ENCODE data around the gene ZNF850. TPM values are rescaled to one million over a fixed set of nuclear protein-coding genes. Genes with fewer than 3 reads are reported as not detected.

Gene ZNF850
- total and polyA plus RNA-seq, 2 donors = 0.78 to 1.7 TPM

DNA sequence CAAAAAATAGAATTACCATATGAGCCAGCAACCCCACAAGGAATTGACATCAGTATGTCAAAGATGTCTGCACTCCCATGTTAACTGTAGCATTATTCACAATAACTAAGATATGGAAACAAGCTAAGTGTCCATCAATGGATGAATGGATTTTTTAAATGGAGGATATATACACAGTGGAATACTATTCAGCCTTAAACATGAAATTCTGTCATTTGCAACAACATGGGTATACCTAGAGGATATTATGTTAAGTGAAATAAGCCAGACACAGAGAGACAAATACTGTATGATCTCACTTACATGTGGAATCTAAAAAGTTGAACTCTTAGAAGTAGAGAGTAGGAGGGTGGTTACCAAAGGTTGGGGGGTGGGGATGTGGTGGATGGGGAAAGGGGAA is 93.2 kb downstream of the ZNF850 start:
- no peak for DNase-seq (ENCODE audit: low read depth in 6 of 9, low spot score in 9 of 9)
- H3K27ac ChIP-seq (ENCODE audit: low read depth in 1 of 2, low read length in 1 of 2) = no peak overlapping the region
- no peaks in the 10 kb centered on the region for H3K4me1 ChIP-seq (ENCODE audit: control insufficient read depth in 2 of 2, insufficient read depth in 2 of 2, low read length in 2 of 2)
- H3K27me3 ChIP-seq (ENCODE audit: control insufficient read depth in 2 of 2, insufficient read depth in 1 of 2, low read length in 1 of 2) = no peaks in the 10 kb centered on the region
- H3K9me3 ChIP-seq (ENCODE audit: control insufficient read depth in 2 of 2, insufficient read depth in 1 of 2, low read length in 1 of 2) = peaks cover 3 to 5% of the 10 kb centered on the region in 2 donors
- no peak overlapping the region for H3K4me3 ChIP-seq (ENCODE audit: low read length in 2 of 2)
- no peaks in the 10 kb centered on the region for H3K36me3 ChIP-seq (ENCODE audit: control insufficient read depth in 2 of 2, insufficient read depth in 2 of 2, low read length in 1 of 2)

DNA sequence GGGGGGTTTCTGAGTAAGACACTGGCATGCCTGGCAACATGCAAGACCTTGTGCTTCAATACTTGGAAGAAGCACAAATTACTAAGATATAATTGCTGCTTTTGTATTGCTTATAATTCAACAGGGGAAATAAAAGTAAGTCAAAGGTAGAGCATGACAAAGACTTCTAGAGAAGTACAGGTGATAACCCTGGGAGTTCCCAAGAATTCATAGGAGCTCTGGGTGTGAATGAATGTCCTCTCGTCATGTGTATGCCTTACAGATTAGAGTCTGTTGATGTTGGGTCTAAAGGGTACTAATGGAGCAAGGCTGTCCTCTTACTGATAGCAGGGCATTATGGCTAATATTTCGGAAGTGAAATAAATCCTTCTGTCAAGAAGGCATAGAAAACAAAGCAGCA is 98.4 kb downstream of the ZNF850 start:
- Histone ChIP-seq H3K9me3 (ENCODE audit: control insufficient read depth in 2 of 2, insufficient read depth in 1 of 2, low read length in 1 of 2) (peaks cover 3 to 5% of the 10 kb centered on the region in 2 donors), H3K4me1 (ENCODE audit: control insufficient read depth in 2 of 2, insufficient read depth in 2 of 2, low read length in 2 of 2) (no peaks in the 10 kb centered on the region), H3K27me3 (ENCODE audit: control insufficient read depth in 2 of 2, insufficient read depth in 1 of 2, low read length in 1 of 2) (no peaks in the 10 kb centered on the region), H3K4me3 (ENCODE audit: low read length in 2 of 2) (no peak overlapping the region), H3K27ac (ENCODE audit: low read depth in 1 of 2, low read length in 1 of 2) (no peak overlapping the region), H3K36me3 (ENCODE audit: control insufficient read depth in 2 of 2, insufficient read depth in 2 of 2, low read length in 1 of 2) (peaks cover 0 to 7% of the 10 kb centered on the region in 2 donors)
- 98% methylated on average over 2 of the region's 2 CpGs for WGBS
- DNase-seq (ENCODE audit: low read depth in 6 of 9, low spot score in 9 of 9) = no peak

DNA sequence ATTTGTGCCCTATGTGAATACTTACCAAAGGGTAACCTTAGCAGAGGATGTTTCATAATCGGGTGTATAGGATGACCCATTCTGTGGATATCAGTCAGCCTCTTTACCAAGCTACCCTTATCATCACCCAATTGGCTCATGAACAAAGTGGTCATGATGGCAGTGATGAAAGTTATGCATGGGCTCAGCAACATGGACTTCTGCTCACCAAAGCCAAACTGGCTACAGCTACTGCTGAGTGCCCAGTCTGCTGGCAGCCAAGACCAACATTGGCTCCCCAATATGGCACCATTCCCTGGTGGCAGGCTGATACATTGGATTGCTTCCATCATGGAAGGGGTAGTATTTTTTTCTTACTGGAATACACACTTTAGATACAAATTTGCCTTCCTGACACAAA is 100.2 kb downstream of the ZNF850 start:
- Histone ChIP-seq H3K27me3 (ENCODE audit: control insufficient read depth in 2 of 2, insufficient read depth in 1 of 2, low read length in 1 of 2) (no peaks in the 10 kb centered on the region), H3K9me3 (ENCODE audit: control insufficient read depth in 2 of 2, insufficient read depth in 1 of 2, low read length in 1 of 2) (peaks cover 2 to 7% of the 10 kb centered on the region in 2 donors), H3K27ac (ENCODE audit: low read depth in 1 of 2, low read length in 1 of 2) (no peak overlapping the region), H3K36me3 (ENCODE audit: control insufficient read depth in 2 of 2, insufficient read depth in 2 of 2, low read length in 1 of 2) (peaks cover 0 to 7% of the 10 kb centered on the region in 2 donors), H3K4me3 (ENCODE audit: low read length in 2 of 2) (no peak overlapping the region), H3K4me1 (ENCODE audit: control insufficient read depth in 2 of 2, insufficient read depth in 2 of 2, low read length in 2 of 2) (peaks cover 0 to 5% of the 10 kb centered on the region in 2 donors)
- DNase-seq (ENCODE audit: low read depth in 6 of 9, low spot score in 9 of 9) = no peak
- WGBS = 97% methylated on average over 1 of the region's 1 CpG

DNA sequence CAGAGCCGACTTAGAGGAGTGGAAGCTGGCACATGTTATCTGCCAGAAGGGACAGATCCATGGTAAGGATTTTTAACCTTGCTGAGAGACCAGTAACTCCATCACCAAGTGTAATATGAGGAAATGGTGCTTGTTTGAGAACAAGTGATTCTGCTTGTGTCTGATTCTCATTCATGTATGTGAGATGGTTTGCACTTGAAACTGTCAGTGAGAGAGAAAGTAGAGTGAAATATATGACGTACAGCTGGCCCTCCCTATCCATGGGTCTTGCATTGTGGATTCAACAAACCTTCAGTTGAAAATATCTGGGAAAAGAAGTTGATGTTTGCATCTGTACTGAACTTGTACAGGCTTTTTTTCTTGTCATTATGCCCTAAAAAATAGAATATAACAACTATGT is 104.0 kb downstream of the ZNF850 start:
- H3K27me3 ChIP-seq (ENCODE audit: control insufficient read depth in 2 of 2, insufficient read depth in 1 of 2, low read length in 1 of 2) = no peaks in the 10 kb centered on the region
- H3K27ac ChIP-seq (ENCODE audit: low read depth in 1 of 2, low read length in 1 of 2) = no peak overlapping the region
- peaks cover 0 to 5% of the 10 kb centered on the region in 2 donors for H3K4me1 ChIP-seq (ENCODE audit: control insufficient read depth in 2 of 2, insufficient read depth in 2 of 2, low read length in 2 of 2)
- DNase-seq (ENCODE audit: low read depth in 6 of 9, low spot score in 9 of 9) = no peak
- WGBS = 96% methylated on average over 2 of the region's 2 CpGs
- H3K36me3 ChIP-seq (ENCODE audit: control insufficient read depth in 2 of 2, insufficient read depth in 2 of 2, low read length in 1 of 2) = peaks cover 3 to 11% of the 10 kb centered on the region in 2 donors
- H3K4me3 ChIP-seq (ENCODE audit: low read length in 2 of 2) = no peak overlapping the region
- H3K9me3 ChIP-seq (ENCODE audit: control insufficient read depth in 2 of 2, insufficient read depth in 1 of 2, low read length in 1 of 2) = peaks cover 2 to 7% of the 10 kb centered on the region in 2 donors

- H3K4me1 ChIP-seq (ENCODE audit: control insufficient read depth in 2 of 2, insufficient read depth in 2 of 2, low read length in 2 of 2) = peaks cover 0 to 5% of the 10 kb centered on the region in 2 donors
- peaks cover 3 to 12% of the 10 kb centered on the region in 2 donors for H3K36me3 ChIP-seq (ENCODE audit: control insufficient read depth in 2 of 2, insufficient read depth in 2 of 2, low read length in 1 of 2)
- peak overlapping the region; percentile 87 to 92 for H3K4me3 ChIP-seq (ENCODE audit: low read length in 2 of 2)
- 61% methylated on average over 14 of the region's 14 CpGs for WGBS
- H3K9me3 ChIP-seq (ENCODE audit: control insufficient read depth in 2 of 2, insufficient read depth in 1 of 2, low read length in 1 of 2) = peaks cover 2 to 7% of the 10 kb centered on the region in 2 donors
- H3K27ac ChIP-seq (ENCODE audit: low read depth in 1 of 2, low read length in 1 of 2) = no peak overlapping the region
- no peaks in the 10 kb centered on the region for H3K27me3 ChIP-seq (ENCODE audit: control insufficient read depth in 2 of 2, insufficient read depth in 1 of 2, low read length in 1 of 2)
- no peak for DNase-seq (ENCODE audit: low read depth in 6 of 9, low spot score in 9 of 9)
These were observed 106.8 kb downstream of the ZNF850 start for GRCh38 chr19:36665832-36666231.

Other genes with a start within 250 kb of the ZNF850 start
- gene ZNF260, start 244.5 kb downstream of the ZNF850 start, total RNA-seq = 9.7 TPM
- gene ZNF260, start 244.5 kb downstream of the ZNF850 start, polyA plus RNA-seq = 9.4 TPM
- gene ZNF529, start 199.5 kb downstream of the ZNF850 start, total RNA-seq = 9.0 TPM
- gene ZNF529, start 199.5 kb downstream of the ZNF850 start, polyA plus RNA-seq = 18.6 TPM
- 8.6 TPM for gene ZNF382, start 167.5 kb downstream of the ZNF850 start, total RNA-seq
- gene ZNF382, start 167.5 kb downstream of the ZNF850 start, polyA plus RNA-seq = 3.9 TPM
- 5.0 TPM for gene ZNF461, start 106.0 kb downstream of the ZNF850 start, total RNA-seq
- 9.1 TPM for gene ZNF461, start 106.0 kb downstream of the ZNF850 start, polyA plus RNA-seq
- gene ZNF567, start 85.2 kb downstream of the ZNF850 start, total RNA-seq = 12.1 TPM
- 5.7 TPM for gene ZNF567, start 85.2 kb downstream of the ZNF850 start, polyA plus RNA-seq
- gene ZNF790, start 65.6 kb upstream of the ZNF850 start, total RNA-seq = 5.7 TPM
- gene ZNF790, start 65.6 kb upstream of the ZNF850 start, polyA plus RNA-seq = 4.8 TPM
- 6.9 TPM for gene ZNF345, start 78.1 kb upstream of the ZNF850 start, total RNA-seq
- gene ZNF345, start 78.1 kb upstream of the ZNF850 start, polyA plus RNA-seq = 6.2 TPM
- 4.0 TPM for gene ZNF829, start 143.5 kb upstream of the ZNF850 start, total RNA-seq
- 2.2 TPM for gene ZNF829, start 143.5 kb upstream of the ZNF850 start, polyA plus RNA-seq
- 7.4 TPM for gene ZNF568, start 143.5 kb upstream of the ZNF850 start, total RNA-seq
- gene ZNF568, start 143.5 kb upstream of the ZNF850 start, polyA plus RNA-seq = 6.4 TPM

All from thymus (tissue), 11 donors.